Superior temporal gyrus (tissue), 1 donor: ENCODE measurements around the gene PPP1R27.
A peak's percentile ranks its signal among the peaks of the same experiment; 100 is the strongest.
"Not testable (repeated sequence)": the region's sequence is repeated elsewhere in the genome, so short reads cannot be mapped to it uniquely, and the experiment has no call there.

ENCODE experiments used
- DNase-seq: peaks from one replicate; pipeline ENCODE4 v3.0.0-alpha.2; 2016; ENCODE audit errors: extremely low spot score

Gene PPP1R27

DNA sequence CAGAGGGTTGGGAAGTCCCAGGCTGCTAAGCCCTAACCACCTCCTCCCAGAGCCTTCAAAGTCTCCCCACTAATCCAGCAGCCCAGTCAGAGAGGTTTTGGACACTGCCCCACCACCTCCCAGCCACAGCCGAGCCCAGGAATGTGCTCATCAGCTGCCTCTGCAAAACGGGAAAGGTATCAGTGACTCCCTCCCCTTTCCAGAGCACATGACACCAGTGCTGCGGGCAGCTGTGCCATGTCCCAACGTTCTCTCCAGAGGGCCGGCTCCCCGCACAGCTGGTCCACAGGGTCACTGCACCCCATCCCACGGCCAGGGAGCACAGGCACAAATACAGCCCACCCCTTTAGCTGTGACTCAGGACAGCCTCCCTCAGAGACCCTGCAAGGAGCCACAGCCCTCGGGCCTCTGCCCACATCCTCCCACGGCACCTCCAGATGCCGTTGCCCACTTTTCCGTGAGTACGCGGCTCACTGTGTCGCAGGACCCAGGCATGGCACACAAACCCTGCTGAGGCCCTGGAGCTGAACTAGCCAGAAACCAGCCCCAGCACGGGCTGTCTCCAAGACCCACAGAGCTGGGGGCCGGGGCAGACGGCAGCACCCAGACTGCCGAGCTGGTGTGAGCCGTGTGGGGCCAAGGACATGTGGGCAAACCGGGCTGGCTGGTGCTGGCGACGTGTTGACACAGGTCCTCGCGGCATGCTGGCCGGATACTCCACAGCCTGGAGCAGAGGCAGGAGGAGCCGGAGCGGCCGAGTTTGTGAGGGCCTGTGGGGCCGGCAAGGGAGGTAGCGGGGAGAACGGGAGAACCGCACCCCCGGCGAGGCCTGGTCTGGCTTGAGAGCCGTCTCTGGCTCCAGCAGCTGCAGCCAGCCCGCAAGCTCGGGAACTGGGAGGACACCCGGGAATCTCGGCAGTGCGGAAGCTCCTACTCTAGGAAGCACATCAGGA lies 6.3 kb upstream of the PPP1R27 start:
- DNase-seq, result no peak

DNA sequence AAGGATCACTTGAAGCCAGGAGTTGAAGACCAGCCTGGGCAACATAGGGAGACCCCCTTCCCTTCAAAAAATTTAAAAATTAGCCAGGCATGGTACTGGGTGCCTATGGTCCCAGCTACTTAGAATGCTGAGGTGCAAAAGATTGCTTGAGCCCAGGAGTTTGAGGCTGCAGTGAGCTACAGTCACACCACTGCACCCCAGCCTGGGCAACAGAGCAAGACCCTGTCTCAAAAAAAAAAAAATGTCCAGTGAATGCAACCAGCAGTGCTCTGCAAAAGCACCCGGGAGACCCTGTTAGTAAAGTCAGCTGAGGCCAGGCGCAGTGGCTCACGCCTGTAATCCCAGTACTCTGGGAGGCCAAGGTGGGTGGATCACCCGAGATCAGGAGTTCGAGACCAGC lies 5.2 kb upstream of the PPP1R27 start:
- not testable (repeated sequence) for DNase-seq

DNA sequence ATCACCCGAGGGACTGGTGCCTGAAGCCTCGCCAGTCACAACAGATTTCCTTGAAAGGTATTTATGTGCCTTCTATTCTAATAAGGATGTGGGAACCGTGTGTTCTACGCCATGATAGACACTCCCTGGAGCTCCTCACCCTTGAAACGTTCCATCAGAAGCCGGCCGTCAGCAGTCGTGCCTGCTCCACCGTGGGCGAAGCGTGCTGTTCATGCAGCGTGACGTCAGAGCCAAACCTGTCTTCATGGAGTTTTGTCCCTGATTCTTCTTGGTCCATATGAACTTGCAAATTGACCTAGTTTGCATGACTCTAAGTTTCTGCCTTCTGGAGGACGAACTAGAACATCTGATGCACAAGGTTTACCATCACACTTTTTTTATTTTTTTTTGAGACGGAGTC lies 4.5 kb upstream of the PPP1R27 start:
- DNase-seq, result no peak

DNA sequence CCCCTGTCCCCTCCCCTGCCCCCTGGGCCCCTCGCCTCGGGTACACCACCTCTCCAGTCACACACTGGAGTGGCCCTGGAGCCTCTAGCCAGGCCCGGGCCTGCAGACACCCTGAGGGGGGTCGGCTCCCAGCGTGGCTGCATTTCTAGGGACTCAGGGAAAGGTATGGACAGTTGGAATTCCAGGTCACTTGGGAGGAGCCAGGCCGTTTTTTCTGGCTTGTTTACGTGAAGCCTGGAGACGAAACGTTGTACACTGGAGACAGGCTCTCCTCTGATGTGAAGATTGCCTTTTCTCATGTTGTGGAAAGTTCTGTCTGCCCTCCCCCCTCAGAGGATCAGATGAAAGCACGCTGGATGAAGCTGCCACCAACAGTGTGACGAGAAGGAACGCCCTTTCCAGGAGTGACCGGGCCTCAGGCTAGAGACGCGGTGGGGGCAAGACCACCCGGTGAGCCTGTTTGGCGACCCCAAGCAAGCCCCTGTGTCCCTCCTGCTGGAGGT lies 4.0 kb upstream of the PPP1R27 start:
- DNase-seq, result no peak

DNA sequence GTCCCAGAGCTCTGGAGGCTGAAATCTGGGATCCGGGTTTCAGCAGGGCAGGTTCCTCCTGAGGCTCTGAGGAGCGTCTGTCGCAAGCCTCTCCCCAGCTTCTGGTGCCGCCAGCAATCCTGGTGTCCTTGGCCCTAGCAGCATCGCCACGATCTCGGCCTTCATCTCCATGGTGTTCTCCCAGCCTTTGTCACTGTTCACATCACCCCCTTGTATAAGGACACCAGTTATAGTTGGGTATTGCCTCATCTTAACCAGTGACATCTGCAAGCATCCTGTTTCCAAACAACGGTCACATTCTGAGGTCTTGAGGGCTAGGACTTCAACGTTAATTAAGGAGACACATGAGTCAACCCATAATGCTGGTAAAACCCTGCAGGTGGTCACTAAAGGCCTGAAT lies 2.8 kb upstream of the PPP1R27 start:
- no peak for DNase-seq

DNA sequence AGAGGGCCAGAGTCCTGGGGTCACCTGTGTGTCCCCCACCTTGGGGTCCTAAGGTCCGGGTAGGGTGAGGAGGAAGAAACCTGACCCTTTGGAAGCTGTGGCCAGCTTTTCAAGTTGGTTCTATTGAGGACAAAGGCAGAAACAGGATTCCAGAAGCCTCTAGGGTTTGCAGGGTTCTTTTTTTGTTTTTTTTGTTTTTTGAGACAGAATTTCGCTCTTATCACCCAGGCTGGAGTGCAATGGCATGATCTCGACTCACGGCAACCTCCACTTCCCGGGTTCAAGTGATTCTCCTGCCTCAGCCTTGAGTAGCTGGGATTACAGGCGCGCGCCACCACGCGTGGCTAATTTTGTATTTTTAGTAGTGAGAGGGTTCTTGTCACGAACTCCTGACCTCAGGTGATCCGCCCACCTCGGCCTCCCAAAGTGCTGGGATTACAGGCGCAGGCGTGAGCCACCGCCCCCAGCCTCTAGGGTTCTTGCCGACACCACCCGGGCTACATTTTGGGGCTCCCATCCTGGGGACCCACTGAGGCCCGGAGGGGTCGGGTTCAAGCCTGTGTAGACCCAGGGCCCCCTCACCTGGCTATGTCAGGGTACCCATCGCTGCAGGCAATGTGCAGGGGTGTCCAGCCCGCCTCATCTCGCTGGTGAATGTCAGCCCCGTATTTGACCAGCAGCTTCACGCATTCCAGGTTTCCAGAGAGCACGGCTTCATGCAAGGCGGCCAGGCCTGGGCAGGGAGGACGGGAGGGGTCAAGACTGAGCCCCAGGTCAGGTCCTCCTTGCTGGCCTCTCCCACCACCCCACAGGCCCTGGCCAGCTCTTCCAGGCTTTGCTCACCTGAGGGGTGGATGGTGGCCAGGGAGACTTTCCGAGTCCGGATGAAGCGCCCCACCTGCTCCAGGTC lies 674 bp downstream of the PPP1R27 start:
- no peak for DNase-seq

DNA sequence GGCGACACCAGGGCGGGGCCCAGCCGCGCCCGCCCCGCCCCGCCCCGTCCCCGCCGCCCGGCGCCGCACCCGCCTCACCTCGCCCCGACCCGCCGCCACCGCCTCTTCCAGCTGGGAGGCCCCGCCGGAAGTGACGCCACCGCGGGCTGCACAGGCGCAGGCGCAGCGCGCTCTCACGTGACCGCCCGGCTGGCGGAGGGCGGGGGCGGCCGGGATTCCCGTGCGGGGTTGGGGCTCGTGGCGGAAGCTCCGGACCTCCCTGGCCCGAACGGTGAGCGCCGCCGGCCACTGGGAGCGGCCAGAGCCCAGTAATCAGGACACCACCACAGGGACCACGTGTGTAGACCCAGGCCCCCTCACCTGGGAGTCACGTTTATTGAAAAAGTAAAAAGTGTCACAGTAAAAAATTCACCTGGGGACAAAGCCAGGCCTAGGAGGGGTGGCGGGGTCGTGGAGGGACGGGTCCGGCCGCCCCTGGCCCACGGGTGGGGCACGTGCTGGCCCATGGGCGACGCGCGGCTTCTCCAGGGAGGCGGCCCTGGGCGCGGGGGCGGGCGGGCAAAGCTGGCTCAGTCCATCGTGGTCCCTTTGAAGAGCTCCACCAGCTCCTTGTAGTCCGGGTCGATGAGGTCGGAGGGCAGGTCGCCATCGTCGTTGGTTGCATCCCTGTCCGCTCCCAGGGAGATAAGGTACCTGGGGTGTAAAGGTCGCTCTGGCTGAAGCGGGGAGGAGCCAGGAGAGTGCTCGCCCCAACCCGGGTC lies 1.5 kb downstream of the PPP1R27 start, which contains the start of gene MCRIP1:
TSS of gene MCRIP1 (minus strand) at position 132 of the 761 bp plus-strand sequence. CDS start 8,785 bp downstream, outside the sequence.
- DNase-seq, result peak; percentile 88

DNA sequence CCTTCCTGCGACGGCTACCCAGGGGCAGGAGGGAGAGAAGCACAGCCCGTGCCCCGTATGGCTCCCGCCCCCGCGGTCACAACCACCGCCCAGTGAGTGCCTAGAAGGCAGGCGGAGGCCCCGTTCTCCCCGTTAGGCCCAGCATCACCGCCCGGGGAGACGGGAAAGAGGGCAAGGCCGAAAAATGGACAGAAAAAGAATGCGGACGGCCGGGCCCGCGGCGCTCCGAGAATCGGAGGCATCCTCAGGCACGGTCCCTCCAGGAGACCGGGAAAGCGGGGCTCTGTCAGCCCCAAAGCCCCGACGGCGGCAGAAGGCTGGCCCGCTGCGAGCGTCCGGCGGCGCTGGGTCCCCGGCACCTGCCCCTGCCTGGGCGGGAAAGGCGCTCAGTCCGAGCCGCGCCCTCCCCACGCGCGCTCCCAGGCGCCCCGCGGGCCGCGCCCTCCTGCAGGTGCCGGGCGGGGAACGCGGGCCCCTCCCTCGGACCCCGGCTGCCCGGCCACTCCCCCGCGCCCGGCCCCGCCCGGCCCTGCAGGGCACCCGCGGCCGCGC lies 2.2 kb downstream of the PPP1R27 start:
- no peak for DNase-seq

DNA sequence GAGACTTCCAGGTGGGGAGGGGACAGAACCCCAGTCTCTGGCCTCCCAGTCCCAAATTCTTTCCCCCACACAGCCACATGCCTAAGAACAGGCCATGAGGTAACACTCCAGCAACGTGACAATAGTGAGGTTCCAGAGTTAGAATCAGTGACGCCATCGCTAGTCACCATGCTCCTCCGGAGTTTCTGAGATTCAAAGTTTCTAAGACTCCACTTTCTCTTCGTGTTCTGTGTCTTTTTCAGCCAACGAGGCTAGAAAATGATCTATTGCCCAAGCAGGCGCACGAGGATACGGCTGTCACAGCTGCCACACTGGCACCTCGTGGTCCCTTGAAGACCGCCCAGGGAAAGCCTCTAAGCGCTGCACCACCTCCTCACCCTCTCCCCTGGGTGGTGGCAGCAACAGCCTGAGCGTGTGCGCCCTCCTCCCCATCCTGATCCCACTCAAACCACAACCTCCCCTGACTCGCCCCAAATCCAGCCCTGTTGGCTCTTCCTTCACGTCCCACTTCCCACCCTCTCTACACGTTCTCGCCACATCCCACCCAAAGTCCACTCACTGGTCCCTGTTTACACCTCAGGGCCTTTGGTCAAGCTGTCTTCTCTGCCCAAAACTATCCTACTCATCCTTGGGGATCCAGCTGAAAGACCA lies 2.8 kb downstream of the PPP1R27 start:
- peak; percentile 8 for DNase-seq

DNA sequence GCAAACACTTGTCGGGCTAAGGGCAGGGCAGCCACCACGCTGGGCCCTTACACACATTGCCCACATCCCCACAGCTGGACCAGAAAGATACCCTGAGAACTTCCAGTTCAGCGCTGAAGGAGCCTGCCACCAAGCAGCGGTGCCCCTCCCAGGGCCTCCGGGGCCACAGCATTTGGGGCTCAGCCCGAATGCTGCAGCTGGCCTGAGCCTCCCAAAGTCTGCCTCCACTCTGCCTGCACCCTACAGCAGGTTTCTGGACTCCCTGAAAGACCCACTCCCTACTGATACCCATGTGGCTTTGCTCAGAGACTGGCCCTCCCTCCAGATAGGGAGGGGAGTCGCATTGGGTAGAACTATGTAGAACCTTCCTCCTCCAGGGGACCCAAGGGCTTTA lies 3.3 kb downstream of the PPP1R27 start:
- DNase-seq, result no peak

DNA sequence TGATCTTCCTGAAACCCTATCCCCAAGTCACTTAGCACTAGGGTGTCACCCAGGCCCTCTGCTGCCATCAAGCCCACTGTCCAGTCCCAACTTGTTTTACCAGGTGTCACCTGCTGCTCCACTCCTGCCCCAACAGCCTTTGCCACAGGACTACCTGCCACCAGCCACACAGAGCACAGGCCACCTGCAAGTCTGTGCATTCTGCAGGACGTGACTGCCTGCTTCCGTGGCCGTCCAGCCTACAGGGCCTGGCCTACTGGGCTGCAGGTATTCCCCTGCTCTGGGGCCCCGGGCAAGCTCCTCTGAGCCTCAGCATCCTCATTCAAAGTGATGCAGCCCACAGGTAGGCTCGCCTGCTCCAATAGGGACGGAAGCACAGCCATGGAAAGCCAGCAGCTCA lies 5.0 kb downstream of the PPP1R27 start:
- DNase-seq, result no peak

DNA sequence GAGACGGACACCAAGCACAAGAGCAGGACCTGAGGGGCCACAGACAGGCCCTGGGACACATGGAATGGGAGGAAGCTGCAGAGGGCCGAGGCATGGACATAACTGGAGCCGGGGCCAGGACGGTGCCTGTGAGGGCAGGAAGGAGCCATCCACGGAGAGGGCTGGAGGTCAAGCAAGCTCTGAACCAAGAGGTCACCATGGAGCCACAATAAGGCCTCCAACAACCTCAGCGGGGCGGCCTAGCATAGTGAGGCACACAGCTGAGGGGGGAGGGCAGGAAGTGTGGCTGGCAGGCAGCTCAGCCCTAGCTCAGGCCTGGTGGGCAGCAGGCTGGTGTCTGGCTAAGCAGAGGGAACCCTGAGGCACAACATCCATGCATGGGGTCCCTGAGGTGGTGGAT lies 6.2 kb downstream of the PPP1R27 start:
- DNase-seq, result no peak

DNA sequence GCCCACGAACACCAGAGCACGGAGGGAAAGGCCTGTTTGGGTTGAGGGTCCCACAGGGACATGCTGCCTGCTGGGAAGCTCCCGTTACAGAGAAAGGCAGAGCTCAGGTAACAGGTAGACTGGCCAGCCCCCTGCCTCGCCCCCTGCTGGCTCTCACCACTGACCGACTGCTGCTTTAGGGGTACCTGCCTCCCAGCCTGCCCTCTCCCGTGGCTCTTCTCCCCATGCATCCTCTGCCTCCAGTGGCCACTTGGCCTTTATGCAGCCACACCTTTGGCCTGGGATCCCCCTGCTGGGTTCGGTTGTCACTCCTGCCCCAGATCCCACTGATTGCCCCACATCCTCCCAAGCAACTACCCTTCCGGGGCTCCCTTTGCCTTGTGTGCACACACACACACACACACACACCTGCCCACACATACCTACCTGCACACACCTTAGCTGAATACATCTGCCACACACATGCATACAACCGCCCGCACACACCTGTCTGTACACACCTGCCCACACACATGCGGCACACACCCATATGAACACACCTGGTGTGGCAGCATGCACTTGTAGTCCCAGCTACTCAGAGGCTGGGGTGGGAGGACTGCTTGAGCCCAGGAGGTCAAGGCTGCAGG lies 8.9 kb downstream of the PPP1R27 start:
- no peak for DNase-seq

DNA sequence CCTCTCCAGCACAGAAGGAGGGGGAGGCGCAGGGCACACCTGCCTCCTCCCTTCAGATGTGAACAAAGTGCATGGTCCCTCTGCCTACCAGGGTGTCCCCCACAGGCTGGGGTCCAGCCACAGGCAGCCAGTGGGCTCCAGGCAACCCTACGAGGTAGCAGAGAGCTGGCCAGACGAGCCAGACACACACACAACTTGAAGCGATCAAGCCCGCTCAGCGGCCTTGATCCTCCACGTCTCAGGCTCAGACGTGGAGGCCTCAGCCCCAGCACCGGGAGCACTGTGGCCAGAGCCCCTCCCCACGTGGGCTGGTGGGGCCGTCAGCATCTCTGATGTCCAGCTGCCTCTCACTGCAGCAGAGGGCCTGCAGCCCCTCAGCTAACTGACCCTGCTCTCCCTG lies 10.3 kb downstream of the PPP1R27 start:
- no peak for DNase-seq

DNA sequence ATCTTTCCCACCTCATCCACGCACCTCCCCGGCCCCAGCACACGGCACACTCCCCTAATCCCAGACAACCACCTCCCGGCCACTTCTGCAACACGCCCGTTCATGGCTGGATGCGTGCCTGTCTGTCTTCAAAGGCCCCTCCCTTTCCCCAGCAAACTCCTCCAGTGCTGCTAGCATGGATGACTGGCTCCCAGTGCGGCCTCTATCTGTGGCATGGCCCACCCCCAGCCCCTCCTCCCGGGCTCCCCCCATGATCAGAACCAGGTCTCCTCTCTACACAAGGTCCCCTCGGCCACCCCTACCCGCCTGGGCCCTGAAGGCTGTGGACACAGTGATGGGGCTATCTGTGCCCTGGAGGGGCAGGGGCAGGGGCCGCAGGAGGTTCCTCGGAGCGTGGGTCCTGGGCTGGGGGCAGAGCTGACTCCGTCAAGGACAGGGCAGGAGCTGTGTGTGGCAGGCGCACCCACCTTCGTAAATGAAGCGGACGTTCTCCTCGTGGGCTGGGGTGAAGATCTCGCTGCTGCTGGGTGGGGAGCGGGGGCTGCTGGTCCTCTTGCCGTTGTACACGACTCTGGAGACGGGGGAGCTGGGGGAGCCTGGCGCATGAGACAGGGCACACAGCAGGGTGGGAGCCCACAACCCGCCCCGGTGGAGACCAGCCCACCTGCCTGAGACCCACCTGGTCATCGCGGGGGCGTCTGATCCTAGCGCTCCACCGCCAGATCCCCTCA lies 10.9 kb downstream of the PPP1R27 start:
- DNase-seq, result no peak

DNA sequence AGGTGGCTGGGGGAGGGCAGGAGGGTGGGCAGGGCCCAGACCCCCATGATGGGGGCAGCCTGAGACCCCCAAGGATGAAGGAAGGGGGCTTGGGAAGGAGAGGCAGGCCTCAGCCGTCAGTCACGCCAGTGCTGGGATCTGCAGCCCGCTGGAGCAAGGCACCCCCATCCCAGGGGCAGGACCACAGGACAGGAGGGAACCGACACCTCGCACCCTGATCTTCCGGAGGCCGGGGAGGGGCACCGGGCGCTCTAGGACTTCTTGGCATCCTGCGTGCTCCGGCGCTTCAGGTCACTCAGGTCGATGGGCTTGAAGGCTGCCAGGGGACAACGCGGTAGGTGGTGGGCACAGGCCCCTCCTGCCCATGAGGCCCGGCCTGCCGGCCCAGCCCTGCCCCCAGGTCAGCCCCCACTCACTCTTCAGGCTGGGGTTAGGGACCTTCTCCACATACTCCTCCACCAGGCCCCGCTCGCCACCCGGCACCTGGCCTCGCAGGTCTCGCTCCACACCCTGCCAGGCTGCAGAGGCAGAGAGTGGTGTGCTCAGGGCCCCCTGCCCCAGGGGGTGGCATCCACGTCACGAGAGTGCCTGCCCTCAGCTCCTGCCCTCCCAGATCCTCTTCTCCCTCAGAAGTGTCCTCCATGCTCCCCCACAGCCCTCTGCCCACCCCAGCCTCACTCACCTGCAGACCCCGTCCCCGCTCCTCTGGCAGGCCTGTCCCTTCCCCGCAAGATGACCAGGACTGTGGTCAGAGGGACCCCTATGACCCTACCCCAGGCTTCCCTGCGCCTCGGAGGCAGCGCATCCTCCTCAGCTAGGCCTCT lies 11.6 kb downstream of the PPP1R27 start:
- DNase-seq, result no peak

DNA sequence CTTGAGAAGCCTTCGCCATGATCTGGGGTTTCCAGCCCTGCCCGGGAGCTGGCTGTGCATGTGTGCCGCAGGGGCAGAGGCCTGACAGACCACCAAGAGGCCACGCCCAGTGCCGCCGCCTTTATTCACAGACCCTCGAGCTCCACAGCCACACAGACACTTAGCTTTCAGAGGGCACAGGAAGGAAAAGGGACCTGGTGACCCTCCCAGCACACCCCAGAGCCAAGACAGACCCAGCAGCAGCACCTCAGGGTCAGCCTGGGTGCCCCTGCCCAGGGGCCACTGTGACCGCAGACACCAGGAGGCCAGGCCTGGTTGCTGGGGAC lies 12.6 kb downstream of the PPP1R27 start:
- DNase-seq, result no peak

DNA sequence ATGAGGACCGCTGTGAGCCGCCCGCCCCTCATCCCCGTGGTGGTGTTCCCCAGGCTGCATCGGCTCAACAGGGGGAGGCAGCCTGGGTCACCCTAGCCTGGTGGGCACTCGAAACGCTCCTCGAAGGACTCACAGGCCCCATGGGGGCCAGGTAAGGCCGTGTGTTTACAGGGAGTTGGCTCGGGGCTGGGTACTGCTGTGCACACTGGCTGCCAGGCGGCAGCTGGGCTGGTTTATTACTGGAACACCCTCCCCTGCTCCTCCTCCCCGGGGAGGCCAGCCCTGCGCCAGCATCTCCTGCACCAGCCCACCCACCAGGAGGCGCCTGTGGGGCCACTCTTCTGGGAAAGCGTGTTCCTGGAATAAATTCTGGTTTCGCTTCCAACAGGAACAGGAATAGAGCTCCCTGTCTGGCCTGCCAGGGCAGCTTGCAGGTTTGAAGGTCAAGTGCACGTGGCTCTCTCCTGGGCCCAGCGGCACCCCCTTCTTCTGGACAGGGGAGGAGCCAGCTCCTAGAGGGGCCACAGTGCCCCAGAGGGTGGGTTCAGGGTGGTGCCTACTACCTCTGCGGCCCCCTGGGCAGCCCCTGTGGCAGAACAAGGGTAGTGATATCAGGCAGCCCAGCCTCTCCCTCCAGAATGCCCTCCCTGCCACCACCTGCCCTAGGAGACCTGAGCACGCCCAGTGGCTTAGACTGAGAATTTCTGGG lies 13.1 kb downstream of the PPP1R27 start:
- peak; percentile 12 for DNase-seq
